NCI-H2196 (cell line): ENCODE data around the gene SHROOM3.

Experiments used
- DNase-seq: peaks from one replicate; lab custom pipeline; 2025; ENCODE audit not compliant: unreplicated experiment; lab: John Stamatoyannopoulos, UW

SHROOM3 gene

GRCh38 chr4:76620723-76621468 lies 185.9 kb downstream of the SHROOM3 start:
- DNase-seq = peak; percentile 13

GRCh38 chr4:76622126-76622525 lies 187.1 kb downstream of the SHROOM3 start:
- no peak for DNase-seq

- no peak for DNase-seq
These were observed 187.7 kb downstream of the SHROOM3 start for GRCh38 chr4:76622717-76623116.

- no peak for DNase-seq
These were observed 188.4 kb downstream of the SHROOM3 start for GRCh38 chr4:76623217-76624045.

GRCh38 chr4:76624241-76624681 lies 189.2 kb downstream of the SHROOM3 start:
- DNase-seq = no peak

GRCh38 chr4:76624931-76625715 lies 190.1 kb downstream of the SHROOM3 start:
- no peak for DNase-seq

- DNase-seq = no peak
These were observed 191.8 kb downstream of the SHROOM3 start for GRCh38 chr4:76626686-76627465.

GRCh38 chr4:76628251-76628650 lies 193.2 kb downstream of the SHROOM3 start:
- DNase-seq = no peak

- DNase-seq = no peak
These were observed 195.7 kb downstream of the SHROOM3 start for GRCh38 chr4:76630741-76631140.

GRCh38 chr4:76634220-76634619 lies 199.2 kb downstream of the SHROOM3 start:
- no peak for DNase-seq

GRCh38 chr4:76637712-76638361 lies 202.8 kb downstream of the SHROOM3 start:
- DNase-seq = no peak

GRCh38 chr4:76639288-76639687 lies 204.3 kb downstream of the SHROOM3 start:
- DNase-seq = no peak

- DNase-seq = peak; percentile 54
These were observed 205.4 kb downstream of the SHROOM3 start for GRCh38 chr4:76640353-76640910.

GRCh38 chr4:76641351-76641750 lies 206.3 kb downstream of the SHROOM3 start:
- no peak for DNase-seq

- DNase-seq = peak; percentile 50
These were observed 206.7 kb downstream of the SHROOM3 start for GRCh38 chr4:76641758-76642157.

- DNase-seq = no peak
These were observed 209.9 kb downstream of the SHROOM3 start for GRCh38 chr4:76644831-76645485.

- no peak for DNase-seq
These were observed 214.1 kb downstream of the SHROOM3 start for GRCh38 chr4:76649086-76649485.

- DNase-seq = no peak
These were observed 216.6 kb downstream of the SHROOM3 start for GRCh38 chr4:76651616-76652015.

GRCh38 chr4:76652389-76652788 lies 217.4 kb downstream of the SHROOM3 start:
- no peak for DNase-seq
